HepG2 (cell line): Measurements from ENCODE around the gene VAMP2. TPM values are rescaled to one million over a fixed set of nuclear protein-coding genes. Genes with fewer than 3 reads are reported as not detected.

Source experiments
- BORCS8-MEF2B ChIP-seq: sonication (generic); formaldehyde crosslinking; IDR thresholded peaks from 2 replicates; pipeline ENCODE4 v1.8.0; 2022; ENCODE audit warnings: mild to moderate bottlenecking, missing genetic modification reagents
- CEBPB ChIP-seq: IDR thresholded peaks from 2 replicates; pipeline ENCODE4 v1.6.1; 2011; ENCODE audit warnings: low read depth, low read length, improper control_type of control experiment, borderline replicate concordance
- IRX3 ChIP-seq: sonication (generic); formaldehyde crosslinking; IDR thresholded peaks from 2 replicates; pipeline ENCODE4 v1.8.1; 2023; ENCODE audit warnings: mild to moderate bottlenecking, low read depth, missing genetic modification reagents, borderline replicate concordance
- NR2C2 ChIP-seq: sonication (generic); formaldehyde crosslinking; IDR thresholded peaks from 2 replicates; pipeline ENCODE4 v1.4.0; 2020; ENCODE audit warnings: missing genetic modification reagents, mild to moderate bottlenecking, moderate library complexity, borderline replicate concordance
- ONECUT2 ChIP-seq: sonication (generic); formaldehyde crosslinking; IDR thresholded peaks from 2 replicates; pipeline ENCODE4 v1.4.0; 2020; ENCODE audit warnings: missing genetic modification reagents
- RFX1 ChIP-seq: fragments of 450-650 bp; IDR thresholded peaks from 2 replicates; pipeline ENCODE4 v1.6.1; 2017
- SMAD3 ChIP-seq: sonication (generic); formaldehyde crosslinking; IDR thresholded peaks from 2 replicates; pipeline ENCODE4 v1.4.0; 2020; ENCODE audit warnings: missing genetic modification reagents
- SMC3 ChIP-seq: IDR thresholded peaks from 2 replicates; pipeline ENCODE4 v1.6.1; 2011; ENCODE audit warnings: low read length, improper control_type of control experiment
- ZFP41 ChIP-seq: sonication (generic); formaldehyde crosslinking; IDR thresholded peaks from 2 replicates; pipeline ENCODE4 v1.4.0; 2020; ENCODE audit warnings: mild to moderate bottlenecking, missing genetic modification reagents, borderline replicate concordance
- ZFP82 ChIP-seq: sonication (generic); formaldehyde crosslinking; IDR thresholded peaks from 2 replicates; pipeline ENCODE4 v1.5.1; 2020; ENCODE audit warnings: mild to moderate bottlenecking, missing genetic modification reagents, borderline replicate concordance
- ZNF496 ChIP-seq: sonication (generic); formaldehyde crosslinking; IDR thresholded peaks from 2 replicates; pipeline ENCODE4 v1.8.1; 2023; ENCODE audit warnings: mild to moderate bottlenecking, moderate library complexity, missing genetic modification reagents; ENCODE audit not compliant: insufficient replicate concordance
- ZNF670 ChIP-seq: sonication (generic); formaldehyde crosslinking; IDR thresholded peaks from 2 replicates; pipeline ENCODE4 v1.8.0; 2022; ENCODE audit warnings: mild to moderate bottlenecking, missing genetic modification reagents, borderline replicate concordance
- ZSCAN29 ChIP-seq: sonication (generic); formaldehyde crosslinking; conservative IDR thresholded peaks from 2 replicates; pipeline ENCODE4 v1.4.0; 2020; ENCODE audit warnings: mild to moderate bottlenecking, missing genetic modification reagents
- polyA plus RNA-seq, 8 experiments: library from polyadenylated mRNA; depleted of rRNA in 3 of 8; stranded (reverse) in 7 of 8; unstranded in 1 of 8; fragments of >200 nt; fragmentation: Illumina TruSeq in 4 of 8; extraction: Trizol in 4 of 8; gene quantifications; 2 replicates each; pipeline versions ENCODE4 v1.2.1 to v1.2.3, GENCODE V29; 2011 to 2016; ENCODE audit warnings: low read depth in 4 of 8, missing spikeins in 1 of 8, mixed read lengths in 1 of 8; ENCODE audit not compliant: insufficient read depth in 1 of 8
- total RNA-seq, 5 experiments: library from RNA; depleted of rRNA; stranded (reverse); fragments of >200 nt; fragmentation: Illumina TruSeq; extraction: Trizol; gene quantifications; 2 replicates each; pipeline ENCODE4 v1.2.3, GENCODE V29; 2016; ENCODE audit warnings: low read depth in 1 of 5
- TF ChIP-seq, protein P1 (sequence below): sonication (generic); formaldehyde crosslinking; IDR thresholded peaks from 2 replicates; pipeline ENCODE4 v1.4.0; 2020; ENCODE audit warnings: missing genetic modification reagents, borderline replicate concordance
- TF ChIP-seq, protein P2 (sequence below): IDR thresholded peaks from 2 replicates; pipeline ENCODE4 v1.6.1; 2016; ENCODE audit warnings: mild to moderate bottlenecking
- TF ChIP-seq, protein P3 (sequence below): sonication (generic); formaldehyde crosslinking; IDR thresholded peaks from 2 replicates; pipeline ENCODE4 v1.8.1; 2023; ENCODE audit warnings: missing genetic modification reagents, mild to moderate bottlenecking, borderline replicate concordance
- TF ChIP-seq, protein P4 (sequence below): sonication (generic); formaldehyde crosslinking; IDR thresholded peaks from 2 replicates; pipeline ENCODE4 v1.8.0; 2022; ENCODE audit warnings: mild to moderate bottlenecking, missing genetic modification reagents
- TF ChIP-seq, protein P5 (sequence below): sonication (generic); formaldehyde crosslinking; IDR thresholded peaks from 2 replicates; pipeline ENCODE4 v1.4.0; 2020; ENCODE audit warnings: mild to moderate bottlenecking, low read depth, missing genetic modification reagents
- TF ChIP-seq, protein P6 (sequence below): sonication (generic); formaldehyde crosslinking; IDR thresholded peaks from 2 replicates; pipeline ENCODE4 v1.5.1; 2020; ENCODE audit warnings: missing genetic modification reagents, mild to moderate bottlenecking, borderline replicate concordance

The VAMP2 gene
- total and polyA plus RNA-seq, 2 of the 13 experiments (the other 11 are each of a cell fraction or from before 2014, with no cell fraction given) = 3.9 to 17.2 TPM

DNA sequence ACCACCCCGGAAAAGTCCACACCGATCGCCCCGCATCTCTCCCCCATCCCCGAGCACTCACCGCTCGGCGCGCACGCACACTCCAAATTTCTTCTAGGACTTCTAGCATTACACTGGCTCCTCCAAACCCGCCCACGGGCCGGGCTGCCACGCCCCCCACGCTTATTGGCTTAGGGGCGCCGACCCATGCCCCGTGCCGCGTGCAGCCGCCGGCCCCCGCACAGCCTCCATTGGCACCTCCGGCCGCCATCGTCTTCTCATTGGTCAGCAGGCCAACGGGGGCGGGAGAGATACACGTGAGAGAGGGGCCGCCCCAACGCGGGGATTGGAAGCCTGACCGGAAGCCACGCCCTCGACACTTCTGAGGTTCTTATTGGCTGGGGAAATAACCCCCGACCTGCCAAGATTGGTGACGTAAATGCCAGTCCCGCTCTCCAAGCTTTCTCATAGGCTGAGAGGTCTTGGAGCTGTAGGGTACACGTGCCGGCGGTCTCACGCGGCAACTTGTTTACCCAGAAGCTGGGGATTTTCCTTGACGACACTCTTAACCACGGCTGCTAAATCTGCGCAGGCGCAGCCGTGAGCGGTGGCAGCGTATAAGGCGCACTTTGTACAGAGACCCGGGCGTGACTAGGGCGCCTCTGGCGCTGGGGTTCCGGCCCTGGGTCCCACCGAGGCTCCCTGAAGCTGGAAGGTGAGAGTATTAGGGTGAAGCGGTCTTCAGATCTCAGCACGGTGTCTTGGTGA is 6.3 kb downstream of the VAMP2 start (continued):
- TF ChIP-seq, protein P1, sequence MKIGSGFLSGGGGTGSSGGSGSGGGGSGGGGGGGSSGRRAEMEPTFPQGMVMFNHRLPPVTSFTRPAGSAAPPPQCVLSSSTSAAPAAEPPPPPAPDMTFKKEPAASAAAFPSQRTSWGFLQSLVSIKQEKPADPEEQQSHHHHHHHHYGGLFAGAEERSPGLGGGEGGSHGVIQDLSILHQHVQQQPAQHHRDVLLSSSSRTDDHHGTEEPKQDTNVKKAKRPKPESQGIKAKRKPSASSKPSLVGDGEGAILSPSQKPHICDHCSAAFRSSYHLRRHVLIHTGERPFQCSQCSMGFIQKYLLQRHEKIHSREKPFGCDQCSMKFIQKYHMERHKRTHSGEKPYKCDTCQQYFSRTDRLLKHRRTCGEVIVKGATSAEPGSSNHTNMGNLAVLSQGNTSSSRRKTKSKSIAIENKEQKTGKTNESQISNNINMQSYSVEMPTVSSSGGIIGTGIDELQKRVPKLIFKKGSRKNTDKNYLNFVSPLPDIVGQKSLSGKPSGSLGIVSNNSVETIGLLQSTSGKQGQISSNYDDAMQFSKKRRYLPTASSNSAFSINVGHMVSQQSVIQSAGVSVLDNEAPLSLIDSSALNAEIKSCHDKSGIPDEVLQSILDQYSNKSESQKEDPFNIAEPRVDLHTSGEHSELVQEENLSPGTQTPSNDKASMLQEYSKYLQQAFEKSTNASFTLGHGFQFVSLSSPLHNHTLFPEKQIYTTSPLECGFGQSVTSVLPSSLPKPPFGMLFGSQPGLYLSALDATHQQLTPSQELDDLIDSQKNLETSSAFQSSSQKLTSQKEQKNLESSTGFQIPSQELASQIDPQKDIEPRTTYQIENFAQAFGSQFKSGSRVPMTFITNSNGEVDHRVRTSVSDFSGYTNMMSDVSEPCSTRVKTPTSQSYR (CRISPR knock-in tag) = no peak
- TF ChIP-seq ZNF670 (CRISPR knock-in tag) = no peak; the same call in 1 of the 2 replicates
- TF ChIP-seq, protein P2, sequence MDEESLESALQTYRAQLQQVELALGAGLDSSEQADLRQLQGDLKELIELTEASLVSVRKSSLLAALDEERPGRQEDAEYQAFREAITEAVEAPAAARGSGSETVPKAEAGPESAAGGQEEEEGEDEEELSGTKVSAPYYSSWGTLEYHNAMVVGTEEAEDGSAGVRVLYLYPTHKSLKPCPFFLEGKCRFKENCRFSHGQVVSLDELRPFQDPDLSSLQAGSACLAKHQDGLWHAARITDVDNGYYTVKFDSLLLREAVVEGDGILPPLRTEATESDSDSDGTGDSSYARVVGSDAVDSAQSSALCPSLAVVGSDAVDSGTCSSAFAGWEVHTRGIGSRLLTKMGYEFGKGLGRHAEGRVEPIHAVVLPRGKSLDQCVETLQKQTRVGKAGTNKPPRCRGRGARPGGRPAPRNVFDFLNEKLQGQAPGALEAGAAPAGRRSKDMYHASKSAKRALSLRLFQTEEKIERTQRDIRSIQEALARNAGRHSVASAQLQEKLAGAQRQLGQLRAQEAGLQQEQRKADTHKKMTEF = peak; percentile 50; the same call in 1 of the 2 replicates
- no peak for TF ChIP-seq ZFP82
- TF ChIP-seq NR2C2 (CRISPR knock-in tag) = peak; percentile 82
- no peak for TF ChIP-seq ONECUT2 (CRISPR knock-in tag)
- TF ChIP-seq CEBPB = no peak
- TF ChIP-seq, protein P3, sequence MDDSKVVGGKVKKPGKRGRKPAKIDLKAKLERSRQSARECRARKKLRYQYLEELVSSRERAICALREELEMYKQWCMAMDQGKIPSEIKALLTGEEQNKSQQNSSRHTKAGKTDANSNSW (CRISPR knock-in tag) = no peak
- TF ChIP-seq ZSCAN29 = no peak
- TF ChIP-seq, protein P4, sequence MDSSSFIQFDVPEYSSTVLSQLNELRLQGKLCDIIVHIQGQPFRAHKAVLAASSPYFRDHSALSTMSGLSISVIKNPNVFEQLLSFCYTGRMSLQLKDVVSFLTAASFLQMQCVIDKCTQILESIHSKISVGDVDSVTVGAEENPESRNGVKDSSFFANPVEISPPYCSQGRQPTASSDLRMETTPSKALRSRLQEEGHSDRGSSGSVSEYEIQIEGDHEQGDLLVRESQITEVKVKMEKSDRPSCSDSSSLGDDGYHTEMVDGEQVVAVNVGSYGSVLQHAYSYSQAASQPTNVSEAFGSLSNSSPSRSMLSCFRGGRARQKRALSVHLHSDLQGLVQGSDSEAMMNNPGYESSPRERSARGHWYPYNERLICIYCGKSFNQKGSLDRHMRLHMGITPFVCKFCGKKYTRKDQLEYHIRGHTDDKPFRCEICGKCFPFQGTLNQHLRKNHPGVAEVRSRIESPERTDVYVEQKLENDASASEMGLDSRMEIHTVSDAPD (CRISPR knock-in tag) = no peak
- no peak for TF ChIP-seq RFX1
- TF ChIP-seq ZNF496 (CRISPR knock-in tag) = no peak
- TF ChIP-seq IRX3 (CRISPR knock-in tag) = no peak
- TF ChIP-seq, protein P5, sequence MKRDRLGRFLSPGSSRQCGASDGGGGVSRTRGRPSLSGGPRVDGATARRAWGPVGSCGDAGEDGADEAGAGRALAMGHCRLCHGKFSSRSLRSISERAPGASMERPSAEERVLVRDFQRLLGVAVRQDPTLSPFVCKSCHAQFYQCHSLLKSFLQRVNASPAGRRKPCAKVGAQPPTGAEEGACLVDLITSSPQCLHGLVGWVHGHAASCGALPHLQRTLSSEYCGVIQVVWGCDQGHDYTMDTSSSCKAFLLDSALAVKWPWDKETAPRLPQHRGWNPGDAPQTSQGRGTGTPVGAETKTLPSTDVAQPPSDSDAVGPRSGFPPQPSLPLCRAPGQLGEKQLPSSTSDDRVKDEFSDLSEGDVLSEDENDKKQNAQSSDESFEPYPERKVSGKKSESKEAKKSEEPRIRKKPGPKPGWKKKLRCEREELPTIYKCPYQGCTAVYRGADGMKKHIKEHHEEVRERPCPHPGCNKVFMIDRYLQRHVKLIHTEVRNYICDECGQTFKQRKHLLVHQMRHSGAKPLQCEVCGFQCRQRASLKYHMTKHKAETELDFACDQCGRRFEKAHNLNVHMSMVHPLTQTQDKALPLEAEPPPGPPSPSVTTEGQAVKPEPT (CRISPR knock-in tag) = no peak
- no peak for TF ChIP-seq BORCS8-MEF2B (CRISPR knock-in tag)
- TF ChIP-seq SMAD3 (CRISPR knock-in tag) = no peak
- TF ChIP-seq, protein P6, sequence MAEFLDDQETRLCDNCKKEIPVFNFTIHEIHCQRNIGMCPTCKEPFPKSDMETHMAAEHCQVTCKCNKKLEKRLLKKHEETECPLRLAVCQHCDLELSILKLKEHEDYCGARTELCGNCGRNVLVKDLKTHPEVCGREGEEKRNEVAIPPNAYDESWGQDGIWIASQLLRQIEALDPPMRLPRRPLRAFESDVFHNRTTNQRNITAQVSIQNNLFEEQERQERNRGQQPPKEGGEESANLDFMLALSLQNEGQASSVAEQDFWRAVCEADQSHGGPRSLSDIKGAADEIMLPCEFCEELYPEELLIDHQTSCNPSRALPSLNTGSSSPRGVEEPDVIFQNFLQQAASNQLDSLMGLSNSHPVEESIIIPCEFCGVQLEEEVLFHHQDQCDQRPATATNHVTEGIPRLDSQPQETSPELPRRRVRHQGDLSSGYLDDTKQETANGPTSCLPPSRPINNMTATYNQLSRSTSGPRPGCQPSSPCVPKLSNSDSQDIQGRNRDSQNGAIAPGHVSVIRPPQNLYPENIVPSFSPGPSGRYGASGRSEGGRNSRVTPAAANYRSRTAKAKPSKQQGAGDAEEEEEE (CRISPR knock-in tag) = no peak
- no peak for TF ChIP-seq ZFP41 (CRISPR knock-in tag)
- no peak for TF ChIP-seq SMC3
